Retinal pigment epithelial cell (primary cell): Measurements from ENCODE around the gene PSEN2.
"Not testable (repeated sequence)": the region's sequence is repeated elsewhere in the genome, so short reads cannot be mapped to it uniquely, and the experiment has no call there.

Experiments used
- DNase-seq: peaks from one replicate; pipeline ENCODE4 v3.0.0-alpha.2; 2010; ENCODE audit warnings: low read depth
- H3K4me3 ChIP-seq: 2 replicates; pipeline ENCODE4 v1.5.1; 2011; ENCODE audit warnings: mild to moderate bottlenecking, low read length, control low read depth, moderate library complexity
- TF ChIP-seq, protein P1 (sequence below): conservative IDR thresholded peaks from 2 replicates; pipeline ENCODE4 v1.5.1; 2011; ENCODE audit warnings: low read depth, low read length, control low read depth, inconsistent platforms

Gene PSEN2

DNA sequence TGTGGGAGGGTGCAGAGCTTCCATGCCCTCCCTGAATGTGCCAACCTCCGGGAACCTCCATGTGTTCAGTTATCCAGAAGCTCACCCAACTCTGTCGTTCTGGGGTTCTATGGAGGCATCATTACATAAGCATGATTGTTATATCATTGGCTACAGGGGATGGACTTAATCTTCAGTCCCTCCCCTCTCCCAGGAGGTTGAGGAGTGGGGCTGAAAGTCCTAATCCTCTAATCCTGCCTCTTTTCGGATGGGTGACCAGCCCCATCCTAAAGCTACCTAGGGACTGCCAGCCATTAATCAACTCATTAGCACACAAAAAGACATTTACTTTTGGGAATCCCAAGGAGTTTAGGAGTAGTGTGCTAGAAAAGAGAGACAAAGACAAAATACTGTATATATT is 32.0 kb upstream of the PSEN2 start:
- no peak overlapping the region for H3K4me3 ChIP-seq
- TF ChIP-seq, protein P1, sequence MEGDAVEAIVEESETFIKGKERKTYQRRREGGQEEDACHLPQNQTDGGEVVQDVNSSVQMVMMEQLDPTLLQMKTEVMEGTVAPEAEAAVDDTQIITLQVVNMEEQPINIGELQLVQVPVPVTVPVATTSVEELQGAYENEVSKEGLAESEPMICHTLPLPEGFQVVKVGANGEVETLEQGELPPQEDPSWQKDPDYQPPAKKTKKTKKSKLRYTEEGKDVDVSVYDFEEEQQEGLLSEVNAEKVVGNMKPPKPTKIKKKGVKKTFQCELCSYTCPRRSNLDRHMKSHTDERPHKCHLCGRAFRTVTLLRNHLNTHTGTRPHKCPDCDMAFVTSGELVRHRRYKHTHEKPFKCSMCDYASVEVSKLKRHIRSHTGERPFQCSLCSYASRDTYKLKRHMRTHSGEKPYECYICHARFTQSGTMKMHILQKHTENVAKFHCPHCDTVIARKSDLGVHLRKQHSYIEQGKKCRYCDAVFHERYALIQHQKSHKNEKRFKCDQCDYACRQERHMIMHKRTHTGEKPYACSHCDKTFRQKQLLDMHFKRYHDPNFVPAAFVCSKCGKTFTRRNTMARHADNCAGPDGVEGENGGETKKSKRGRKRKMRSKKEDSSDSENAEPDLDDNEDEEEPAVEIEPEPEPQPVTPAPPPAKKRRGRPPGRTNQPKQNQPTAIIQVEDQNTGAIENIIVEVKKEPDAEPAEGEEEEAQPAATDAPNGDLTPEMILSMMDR = no peak
- DNase-seq = no peak

DNA sequence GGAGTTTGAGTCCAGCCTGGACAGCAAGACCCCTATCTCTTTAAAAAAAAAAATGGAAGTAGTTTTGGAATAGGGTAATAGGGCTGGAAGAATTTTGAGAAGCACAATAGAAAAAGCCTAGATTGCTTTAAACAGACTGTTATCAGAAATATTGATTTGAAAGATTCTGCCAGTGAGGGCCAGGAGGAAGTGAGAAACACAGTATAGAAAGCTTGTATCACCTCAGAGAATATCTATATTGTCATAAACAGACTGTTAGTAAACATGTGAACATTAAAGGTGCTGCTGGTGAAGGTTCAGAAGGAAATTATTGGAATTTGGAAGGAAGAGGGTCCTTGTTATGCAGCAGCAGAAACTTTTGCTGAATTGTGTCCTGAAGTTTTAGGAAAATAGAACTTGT is 24.8 kb upstream of the PSEN2 start:
- TF ChIP-seq, protein P1 = no peak

DNA sequence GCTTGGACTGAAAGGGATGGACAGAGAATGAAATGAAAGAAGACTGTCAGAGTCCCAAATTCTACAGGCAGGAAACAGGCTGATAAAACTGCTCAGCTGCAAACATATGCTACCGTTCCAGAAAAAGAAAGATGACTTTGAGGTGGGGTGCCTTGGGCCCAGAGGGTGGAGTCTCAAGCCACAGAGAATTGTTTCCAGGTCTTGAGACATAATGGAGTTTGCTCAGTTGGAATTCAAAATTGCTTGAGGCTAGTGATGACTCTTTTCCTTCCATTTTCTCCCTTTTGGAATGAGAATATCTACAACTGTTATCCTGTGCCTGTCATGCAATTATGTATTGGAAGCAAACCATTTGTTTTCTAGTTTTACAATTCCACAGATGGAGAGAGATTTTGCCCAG is 23.6 kb upstream of the PSEN2 start:
- no peak overlapping the region for H3K4me3 ChIP-seq
- no peak for DNase-seq
- TF ChIP-seq, protein P1 = no peak

More for the DNA sequence above, 24.8 kb upstream of the PSEN2 start:
- H3K4me3 ChIP-seq = no peak overlapping the region
- DNase-seq = no peak

DNA sequence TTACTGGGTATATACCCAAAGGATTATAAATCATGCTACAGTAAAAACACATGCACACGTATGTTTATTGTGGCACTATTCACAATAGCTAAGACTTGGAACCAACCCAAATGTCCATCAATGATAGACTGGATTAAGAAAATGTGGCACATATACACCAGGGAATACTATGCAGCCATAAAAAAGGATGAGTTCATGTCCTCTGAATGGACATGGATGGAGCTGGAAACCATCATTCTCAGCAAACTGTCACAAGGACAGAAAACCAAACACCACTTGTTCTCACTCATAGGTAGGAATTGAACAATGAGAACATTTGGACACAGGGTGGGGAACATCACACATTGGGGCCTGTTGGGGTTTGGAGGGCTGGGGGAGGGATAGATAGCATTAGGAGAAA is 15.9 kb upstream of the PSEN2 start:
- H3K4me3 ChIP-seq, DNase-seq: not testable (repeated sequence)

DNA sequence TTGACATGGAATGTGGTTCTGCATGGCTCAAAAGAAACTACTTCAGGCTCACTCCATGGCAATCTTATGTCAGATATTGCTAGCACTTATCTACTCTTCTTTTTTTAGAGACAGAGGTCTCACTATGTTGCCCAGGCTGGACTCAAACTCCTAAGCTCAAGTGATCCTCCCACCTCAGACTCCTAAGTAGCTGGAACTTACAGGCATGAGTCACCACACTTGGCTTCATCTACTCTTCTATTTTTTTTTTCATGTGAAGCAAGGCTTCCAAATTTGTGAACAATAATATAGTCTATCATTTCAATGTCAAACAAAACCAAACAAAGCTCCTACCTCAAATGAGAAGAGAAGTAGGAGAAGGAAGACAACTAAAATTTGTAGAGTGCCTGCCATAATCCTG is 7.5 kb upstream of the PSEN2 start:
- TF ChIP-seq, protein P1 = no peak
- DNase-seq = no peak
- H3K4me3 ChIP-seq = no peak overlapping the region

DNA sequence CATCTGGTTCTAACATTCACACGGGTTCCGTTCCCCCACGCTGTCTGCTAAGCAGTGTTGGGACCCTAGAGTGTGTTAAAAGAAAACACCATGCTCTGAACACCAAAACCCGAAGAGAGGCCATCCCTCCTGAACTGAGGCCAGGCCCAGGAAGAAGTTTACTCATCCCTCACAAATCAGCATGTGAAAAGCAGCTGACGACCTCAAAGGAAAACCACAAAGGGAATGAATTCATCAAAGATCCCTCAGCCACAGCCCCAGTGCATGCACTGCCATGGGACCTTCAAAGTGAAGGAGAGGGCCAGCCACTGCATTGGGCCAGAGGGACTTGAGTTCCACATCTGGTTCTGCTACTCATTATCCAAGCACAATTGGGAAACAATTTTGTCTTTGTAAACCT is 7.0 kb upstream of the PSEN2 start:
- TF ChIP-seq, protein P1 = no peak
- H3K4me3 ChIP-seq = no peak overlapping the region

DNA sequence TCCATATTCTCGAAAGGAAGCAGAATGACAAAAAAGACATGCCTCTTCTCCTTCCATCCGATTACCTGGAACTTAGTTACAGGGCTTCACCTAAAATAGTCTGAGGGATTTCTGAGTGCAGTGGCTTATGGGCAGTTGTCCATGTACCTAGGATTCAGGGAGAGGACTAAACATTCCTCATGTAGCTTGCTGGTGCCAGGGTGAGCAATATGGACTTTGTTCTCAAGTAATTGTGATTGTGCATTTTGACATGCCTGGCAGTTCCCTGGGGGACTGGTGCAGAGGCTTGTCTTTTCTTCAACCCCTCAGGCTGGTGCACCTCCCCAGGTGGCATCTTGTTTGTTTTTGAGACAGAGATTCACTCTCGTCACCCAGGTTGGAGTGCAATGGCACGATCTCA is 6.1 kb upstream of the PSEN2 start:
- TF ChIP-seq, protein P1 = no peak
- no peak overlapping the region for H3K4me3 ChIP-seq
- DNase-seq = no peak

More for the DNA sequence above, 7.0 kb upstream of the PSEN2 start:
- DNase-seq = no peak

DNA sequence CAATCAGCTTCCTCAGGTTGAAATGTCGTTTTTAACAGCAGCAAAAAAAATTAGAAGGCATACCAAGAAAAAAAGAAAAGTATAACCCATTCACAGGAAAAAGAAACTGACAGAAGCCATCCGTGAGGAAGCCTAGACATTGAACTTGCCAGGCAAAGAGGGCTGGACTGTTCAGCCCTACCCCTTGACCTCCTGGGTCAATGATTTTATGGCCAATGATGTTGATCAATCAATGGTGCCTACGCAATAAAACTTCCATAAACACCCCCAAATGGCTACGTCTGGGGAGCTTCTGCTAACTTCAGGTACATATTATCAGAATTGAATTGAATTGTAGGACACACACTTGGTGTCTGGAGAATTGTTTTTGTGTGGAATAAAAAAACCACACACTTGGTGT is 4.8 kb upstream of the PSEN2 start:
- H3K4me3 ChIP-seq = no peak overlapping the region
- TF ChIP-seq, protein P1 = no peak
- DNase-seq = no peak
